Measurements from ENCODE around the gene CLCN6. TPM values are rescaled to one million over a fixed set of nuclear protein-coding genes. Genes with fewer than 3 reads are reported as not detected.

The CLCN6 gene
- polyA plus RNA-seq, 1 experiment = 6.1 TPM

- Histone ChIP-seq H3K27me3 (ENCODE audit: control insufficient read depth, insufficient read depth, low read length) (peaks cover 8% of the 10 kb centered on the region; the same call in 1 of the 2 replicates), H3K4me3 (ENCODE audit: low read depth, low read length) (no peak overlapping the region), H3K36me3 (ENCODE audit: control insufficient read depth, insufficient read depth, low read length) (no peaks in the 10 kb centered on the region)
- POLR2A ChIA-PET = no interaction called here
- CTCF ChIA-PET = interaction anchor here (1.4 to 1.8 kb wide), 2 partner anchors 49 to 50 kb away, joined by 4 read pairs; no protein-coding TSS in a partner anchor
- no peak for DNase-seq (ENCODE audit: low read depth)
- no peak for TF ChIP-seq CTCF (IDR thresholded peaks at IDR 0.05; ENCODE audit: insufficient read depth, low read depth, low read length)
Observed at GRCh38 chr1:11888206-11888876, 82.3 kb downstream of the CLCN6 start.

- Histone ChIP-seq H3K4me3 (ENCODE audit: low read depth, low read length) (no peak overlapping the region), H3K27me3 (ENCODE audit: control insufficient read depth, insufficient read depth, low read length) (peaks cover 8% of the 10 kb centered on the region; the same call in 1 of the 2 replicates), H3K36me3 (ENCODE audit: control insufficient read depth, insufficient read depth, low read length) (no peaks in the 10 kb centered on the region)
- ChIA-PET POLR2A (no interaction called here), CTCF (interaction anchor here (1.4 to 1.8 kb wide), 2 partner anchors 50 to 51 kb away, joined by 4 read pairs; no protein-coding TSS in a partner anchor)
- no peak for TF ChIP-seq CTCF (IDR thresholded peaks at IDR 0.05; ENCODE audit: insufficient read depth, low read depth, low read length)
- DNase-seq (ENCODE audit: low read depth) = no peak
Observed at GRCh38 chr1:11888877-11889208, 82.9 kb downstream of the CLCN6 start.

GRCh38 chr1:11891433-11892186 lies 85.6 kb downstream of the CLCN6 start:
- no peaks in the 10 kb centered on the region for H3K36me3 ChIP-seq (ENCODE audit: control insufficient read depth, insufficient read depth, low read length)
- ChIA-PET POLR2A (interaction anchor here (0.8 kb wide), 1 partner anchor 16 kb away, joined by 6 read pairs; no protein-coding TSS in a partner anchor), CTCF (interaction anchor here (0.7 to 3.6 kb wide), 7 partner anchors 13 to 854 kb away, joined by 3 to 22 read pairs (median 3); no protein-coding TSS in a partner anchor)
- H3K27me3 ChIP-seq (ENCODE audit: control insufficient read depth, insufficient read depth, low read length) = peaks cover 8% of the 10 kb centered on the region; the same call in 1 of the 2 replicates
- no peak for TF ChIP-seq CTCF (IDR thresholded peaks at IDR 0.05; ENCODE audit: insufficient read depth, low read depth, low read length)
- H3K4me3 ChIP-seq (ENCODE audit: low read depth, low read length) = no peak overlapping the region
- DNase-seq (ENCODE audit: low read depth) = no peak

Small RNAs within 50 kb of the gene (small RNA-seq; reads per million reads assigned to genes)
- gene RF02156 (ENCODE audit: insufficient read length, low read depth, low replicate concordance) (not detected), gene RF02157 (ENCODE audit: insufficient read length, low read depth, low replicate concordance) (not detected), gene RF02158 (ENCODE audit: insufficient read length, low read depth, low replicate concordance) (not detected)

Other genes with a start within 250 kb of the CLCN6 start
- 1.5 and 2.2 TPM in 2 replicates for gene FBXO2, start 151.8 kb upstream of the CLCN6 start, polyA plus RNA-seq (2011; rRNA removed)
- 15.1 and 24.4 TPM in 2 replicates for gene FBXO44, start 151.3 kb upstream of the CLCN6 start, polyA plus RNA-seq (2011; rRNA removed)
- 14.0 and 19.0 TPM in 2 replicates for gene FBXO6, start 142.0 kb upstream of the CLCN6 start, polyA plus RNA-seq (2011; rRNA removed)
- 49.5 and 77.1 TPM in 2 replicates for gene MAD2L2, start 125.0 kb upstream of the CLCN6 start, polyA plus RNA-seq (2011; rRNA removed)
- 0.01 TPM in 1 of 2 replicates, not detected in the other for gene DRAXIN, start 114.5 kb upstream of the CLCN6 start, polyA plus RNA-seq (2011; rRNA removed)
- gene AGTRAP, start 70.1 kb upstream of the CLCN6 start, polyA plus RNA-seq (2011; rRNA removed) = 37.9 and 64.5 TPM in 2 replicates
- 0.48 and 0.54 TPM in 2 replicates for gene C1orf167, start 44.0 kb upstream of the CLCN6 start, polyA plus RNA-seq (2011; rRNA removed)
- 7.5 and 8.4 TPM in 2 replicates for gene MTHFR, start 227 bp upstream of the CLCN6 start, polyA plus RNA-seq (2011; rRNA removed)
- not detected in 2 replicates for gene NPPA, start 41.6 kb downstream of the CLCN6 start, polyA plus RNA-seq (2011; rRNA removed)
- gene NPPB, start 52.8 kb downstream of the CLCN6 start, polyA plus RNA-seq (2011; rRNA removed) = 0.12 and 0.38 TPM in 2 replicates
- gene KIAA2013, start 120.2 kb downstream of the CLCN6 start, polyA plus RNA-seq (2011; rRNA removed) = 48.2 and 70.0 TPM in 2 replicates
- gene PLOD1, start 128.5 kb downstream of the CLCN6 start, polyA plus RNA-seq (2011; rRNA removed) = 528 and 851 TPM in 2 replicates
- gene MFN2, start 174.3 kb downstream of the CLCN6 start, polyA plus RNA-seq (2011; rRNA removed) = 47.5 and 62.5 TPM in 2 replicates
- gene MIIP, start 213.3 kb downstream of the CLCN6 start, polyA plus RNA-seq (2011; rRNA removed) = 8.6 and 18.5 TPM in 2 replicates